Mesothelial cell of epicardium (in vitro differentiated cells): ENCODE measurements around the gene KIF25. TPM values are rescaled to one million over a fixed set of nuclear protein-coding genes. Genes with fewer than 3 reads are reported as not detected.

Experiments
- DNase-seq, 2 experiments: peaks; one replicate each; pipeline ENCODE4 v3.0.0; 2021; ENCODE audit warnings: low spot score in 2 of 2; ENCODE audit not compliant: unreplicated experiment in 2 of 2
- H3K27ac Mint-ChIP-seq: 2 replicates; pipeline ENCODE4 v1.8.0; 2021; ENCODE audit warnings: mixed read lengths
- H3K27me3 Mint-ChIP-seq: 2 replicates; pipeline ENCODE4 v1.8.0; 2021; ENCODE audit warnings: low read depth, mixed read lengths
- H3K36me3 Mint-ChIP-seq: 2 replicates; pipeline ENCODE4 v1.8.0; 2021; ENCODE audit warnings: mixed read lengths
- H3K4me1 Mint-ChIP-seq: 2 replicates; pipeline ENCODE4 v1.8.0; 2021; ENCODE audit warnings: mixed read lengths
- H3K4me3 Mint-ChIP-seq: 2 replicates; pipeline ENCODE4 v1.8.0; 2021; ENCODE audit warnings: mild to moderate bottlenecking, moderate library complexity, mixed read lengths
- H3K9me3 Mint-ChIP-seq: 2 replicates; pipeline ENCODE4 v1.8.0; 2021; ENCODE audit warnings: mixed read lengths
- CTCF ChIP-seq: fragments of 200-600 bp; sonication (generic); IDR thresholded peaks from one replicate; pipeline ENCODE4 v1.5.0; 2021; ENCODE audit warnings: antibody characterized with exemption; ENCODE audit not compliant: unreplicated experiment
- total RNA-seq: library from RNA; stranded (reverse); gene quantifications from 3 replicates; pipeline ENCODE4 v1.2.1, GENCODE V29; 2021

The KIF25 gene
- total RNA-seq, 1 donor from 2014 or later: 1.6 TPM

- Mint-ChIP-seq H3K9me3 (no peaks in the 10 kb centered on the region), H3K4me1 (no peaks in the 10 kb centered on the region), H3K36me3 (no peaks in the 10 kb centered on the region), H3K4me3 (no peak overlapping the region), H3K27me3 (peaks cover 3% of the 10 kb centered on the region), H3K27ac (no peak overlapping the region)
- no peak for TF ChIP-seq CTCF
- DNase-seq: no peak
Measured at GRCh38 chr6:168071620-168072019, 74.1 kb downstream of the KIF25 start.

- H3K36me3 Mint-ChIP-seq: no peaks in the 10 kb centered on the region
- TF ChIP-seq CTCF: no peak
- peaks cover 3% of the 10 kb centered on the region for H3K27me3 Mint-ChIP-seq
- no peak overlapping the region for H3K4me3 Mint-ChIP-seq
- no peak overlapping the region for H3K27ac Mint-ChIP-seq
- DNase-seq: no peak
- no peaks in the 10 kb centered on the region for H3K9me3 Mint-ChIP-seq
- no peaks in the 10 kb centered on the region for H3K4me1 Mint-ChIP-seq
Measured at GRCh38 chr6:168072261-168072660, 74.8 kb downstream of the KIF25 start.

GRCh38 chr6:168072730-168073129 is 75.3 kb downstream of the KIF25 start:
- no peak for DNase-seq
- no peak for TF ChIP-seq CTCF
- peaks cover 3% of the 10 kb centered on the region for H3K27me3 Mint-ChIP-seq
- H3K27ac Mint-ChIP-seq: no peak overlapping the region
- no peaks in the 10 kb centered on the region for H3K9me3 Mint-ChIP-seq
- no peaks in the 10 kb centered on the region for H3K4me1 Mint-ChIP-seq
- no peaks in the 10 kb centered on the region for H3K36me3 Mint-ChIP-seq
- no peak overlapping the region for H3K4me3 Mint-ChIP-seq

- Mint-ChIP-seq H3K9me3 (no peaks in the 10 kb centered on the region), H3K36me3 (no peaks in the 10 kb centered on the region), H3K4me1 (no peaks in the 10 kb centered on the region), H3K27ac (no peak overlapping the region), H3K27me3 (peaks cover 3% of the 10 kb centered on the region), H3K4me3 (no peak overlapping the region)
- TF ChIP-seq CTCF: no peak
- no peak for DNase-seq
Measured at GRCh38 chr6:168073937-168074730, 76.7 kb downstream of the KIF25 start.

GRCh38 chr6:168075216-168075615 is 77.7 kb downstream of the KIF25 start:
- Mint-ChIP-seq H3K27me3 (peaks cover 3% of the 10 kb centered on the region), H3K4me3 (no peak overlapping the region), H3K27ac (no peak overlapping the region), H3K9me3 (no peaks in the 10 kb centered on the region), H3K36me3 (no peaks in the 10 kb centered on the region), H3K4me1 (no peaks in the 10 kb centered on the region)
- no peak for TF ChIP-seq CTCF
- DNase-seq: no peak
